ENCODE measurements around the gene PROC.

DNA sequence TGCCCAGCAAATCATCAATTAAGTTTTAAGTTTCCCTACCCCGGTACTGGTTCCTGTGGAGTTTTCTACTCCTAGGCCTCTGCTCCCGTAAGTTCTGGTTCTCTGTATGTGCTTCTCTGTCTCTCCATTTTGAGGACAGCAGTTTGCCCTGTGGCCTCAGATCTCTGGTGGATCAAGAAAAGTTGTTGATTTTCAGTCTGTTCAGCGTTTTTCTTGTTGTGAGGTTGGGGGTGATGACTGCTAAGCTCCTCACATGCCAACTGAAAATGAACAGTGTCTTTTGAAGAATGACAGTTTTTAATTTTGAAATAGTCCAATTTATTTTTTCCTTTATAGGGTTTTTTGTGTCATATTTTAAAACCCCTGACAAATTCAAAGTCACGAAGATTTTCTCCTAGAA lies 31.7 kb downstream of the PROC start:
- TF ChIP-seq, protein P1, sequence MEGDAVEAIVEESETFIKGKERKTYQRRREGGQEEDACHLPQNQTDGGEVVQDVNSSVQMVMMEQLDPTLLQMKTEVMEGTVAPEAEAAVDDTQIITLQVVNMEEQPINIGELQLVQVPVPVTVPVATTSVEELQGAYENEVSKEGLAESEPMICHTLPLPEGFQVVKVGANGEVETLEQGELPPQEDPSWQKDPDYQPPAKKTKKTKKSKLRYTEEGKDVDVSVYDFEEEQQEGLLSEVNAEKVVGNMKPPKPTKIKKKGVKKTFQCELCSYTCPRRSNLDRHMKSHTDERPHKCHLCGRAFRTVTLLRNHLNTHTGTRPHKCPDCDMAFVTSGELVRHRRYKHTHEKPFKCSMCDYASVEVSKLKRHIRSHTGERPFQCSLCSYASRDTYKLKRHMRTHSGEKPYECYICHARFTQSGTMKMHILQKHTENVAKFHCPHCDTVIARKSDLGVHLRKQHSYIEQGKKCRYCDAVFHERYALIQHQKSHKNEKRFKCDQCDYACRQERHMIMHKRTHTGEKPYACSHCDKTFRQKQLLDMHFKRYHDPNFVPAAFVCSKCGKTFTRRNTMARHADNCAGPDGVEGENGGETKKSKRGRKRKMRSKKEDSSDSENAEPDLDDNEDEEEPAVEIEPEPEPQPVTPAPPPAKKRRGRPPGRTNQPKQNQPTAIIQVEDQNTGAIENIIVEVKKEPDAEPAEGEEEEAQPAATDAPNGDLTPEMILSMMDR (IDR thresholded peaks at IDR 0.05) = no peak
- TF ChIP-seq POLR2A (IDR thresholded peaks at IDR 0.05) = no peak

Measured in adrenal gland (tissue), 5 donors.